K562 (cell line): ENCODE results near the gene RUNDC3A. TPM values are rescaled to one million over a fixed set of nuclear protein-coding genes. Genes with fewer than 3 reads are reported as not detected.

Experiments
- ATAC-seq: fragments of 200-7000 bp; cut with Tn5 transposase; 3 replicates; pipeline ENCODE4 v1.9.1; 2020; ENCODE audit warnings: moderate library complexity
- BruUV-seq: library from RNA; stranded (reverse); fragments of 400-500 nt; replicated peaks from 2 replicates; lab custom pipeline; 2021; lab: Mats Ljungman, UMichigan
- CTCF ChIA-PET: fragments of 300-600 bp; formaldehyde crosslinking; extraction: SDS; loops from one replicate; lab custom pipeline; 2021; ENCODE audit warnings: low intra/inter-chr PET ratio; lab: Yijun Ruan, JAX
- POLR2A ChIA-PET: fragments of 300-600, 350-650 bp; sonication (Branson Sonifier 250); formaldehyde crosslinking; extraction: SDS; loops from one replicate; lab custom pipeline; 2021; ENCODE audit warnings: antibody characterized with exemption, inconsistent platforms; lab: Yijun Ruan, JAX
- DNase-seq, 4 experiments: peaks; one replicate each; pipeline versions ENCODE4 v3.0.0 to v3.0.0-alpha.2; 2011 to 2018; ENCODE audit warnings: low spot score in 3 of 4, mixed read lengths in 3 of 4; ENCODE audit errors: extremely low read depth in 1 of 4
- FAIRE-seq: peaks from 2 replicates; lab custom pipeline; 2011; peaks lifted over from hg19 to GRCh38; lab: Jason Lieb, UNC
- H2AFZ ChIP-seq: 2 replicates; pipeline ENCODE4 v1.6.0; 2011; ENCODE audit warnings: low read depth, low read length, control low read depth, inconsistent platforms
- H3K27ac ChIP-seq: fragments of 200-600 bp; 3 replicates; pipeline ENCODE4 v1.8.0; 2011; ENCODE audit warnings: low read depth, mild to moderate bottlenecking, control low read depth, inconsistent platforms, low read length, moderate library complexity, mixed read lengths; ENCODE audit errors: extremely low read depth
- H3K27me3 ChIP-seq, 2 experiments: fragments of 300-600 bp in 1 of 2; 2 replicates in 1 of 2; 3 replicates in 1 of 2; pipeline versions ENCODE4 v1.6.0 to v1.8.0; 2011; ENCODE audit warnings: inconsistent platforms in 2 of 2, low read length in 2 of 2, mild to moderate bottlenecking in 1 of 2, mixed read lengths in 1 of 2, moderate library complexity in 1 of 2; ENCODE audit not compliant: control insufficient read depth in 2 of 2, insufficient read depth in 2 of 2
- H3K36me3 ChIP-seq: fragments of 300-600 bp; 3 replicates; pipeline ENCODE4 v1.8.0; 2011; ENCODE audit warnings: mild to moderate bottlenecking, low read length, inconsistent platforms; ENCODE audit not compliant: control insufficient read depth, insufficient read depth
- H3K4me1 ChIP-seq, 2 experiments: fragments of 200-600 bp in 1 of 2; replicated peaks in 1 of 2; 2 replicates in 1 of 2; 3 replicates in 1 of 2; pipeline versions ENCODE4 v1.5.1 to v1.8.0; 2011; ENCODE audit warnings: inconsistent platforms in 2 of 2, low read length in 2 of 2, mild to moderate bottlenecking in 1 of 2, mixed read lengths in 1 of 2, moderate library complexity in 1 of 2; ENCODE audit not compliant: control insufficient read depth in 2 of 2, insufficient read depth in 2 of 2
- H3K4me2 ChIP-seq: 2 replicates; pipeline ENCODE4 v1.6.1; 2011; ENCODE audit warnings: low read length, control low read depth, inconsistent platforms, mixed read lengths; ENCODE audit not compliant: insufficient read depth
- H3K4me3 ChIP-seq: fragments of 200-600 bp; sonication (generic), shearing (Covaris generic); 2 replicates; pipeline ENCODE4 v1.5.1; 2016; ENCODE audit warnings: control low read depth, inconsistent platforms
- H3K79me2 ChIP-seq: fragments of 200-600 bp; 3 replicates; pipeline ENCODE4 v1.8.0; 2011; ENCODE audit warnings: low read length, inconsistent platforms; ENCODE audit not compliant: control insufficient read depth, insufficient read depth
- H3K9ac ChIP-seq, 2 experiments: 2 replicates each; pipeline versions ENCODE4 v1.6.0 to v1.6.1; 2011; ENCODE audit warnings: low read depth in 2 of 2, low read length in 2 of 2, control low read depth in 1 of 2, inconsistent platforms in 1 of 2, mild to moderate bottlenecking in 1 of 2, mixed read lengths in 1 of 2; ENCODE audit not compliant: insufficient read depth in 1 of 2
- H3K9me1 ChIP-seq: one replicate; pipeline ENCODE4 v1.6.0; 2011; ENCODE audit warnings: inconsistent platforms, mild to moderate bottlenecking, low read length, moderate library complexity; ENCODE audit not compliant: control insufficient read depth, insufficient read depth
- H3K9me3 ChIP-seq: replicated peaks from 2 replicates; pipeline ENCODE4 v1.5.1; 2011; ENCODE audit warnings: low read depth, low read length, inconsistent platforms; ENCODE audit not compliant: control insufficient read depth, insufficient read depth
- H4K20me1 ChIP-seq: replicated peaks from 2 replicates; pipeline ENCODE4 v1.6.1; 2011; ENCODE audit warnings: low read length, inconsistent platforms, mixed read lengths; ENCODE audit not compliant: control insufficient read depth, insufficient read depth
- CHD2 ChIP-seq: IDR thresholded peaks from 2 replicates; pipeline ENCODE4 v1.6.1; 2011; ENCODE audit warnings: low read depth, low read length
- ID3 ChIP-seq, 2 experiments: fragments of 250-450 bp in 1 of 2; fragments of 450-650 bp in 1 of 2; sonication (Bioruptor Pico) in 1 of 2; IDR thresholded peaks; 2 replicates each; pipeline versions ENCODE4 v1.6.1 to v1.8.0; 2016 to 2021; ENCODE audit warnings: mild to moderate bottlenecking in 2 of 2, moderate library complexity in 2 of 2, missing compliant biosample characterization in 1 of 2, missing genetic modification characterization in 1 of 2
- RBBP5 ChIP-seq: fragments of 200-600 bp; sonication (generic); IDR thresholded peaks from 2 replicates; pipeline ENCODE4 v1.6.1; 2012; ENCODE audit warnings: borderline replicate concordance, mild to moderate bottlenecking, low read length, control low read depth, inconsistent platforms; ENCODE audit not compliant: insufficient read depth, poor library complexity, severe bottlenecking
- RBM39 ChIP-seq: fragments of 200-400 bp; formaldehyde crosslinking; optimal IDR thresholded peaks from 2 replicates; pipeline ENCODE3; 2018; ENCODE audit warnings: low read depth, low read length
- SIN3A ChIP-seq, 2 experiments: fragments of 150-350 bp in 1 of 2; IDR thresholded peaks; 2 replicates each; pipeline ENCODE4 v1.6.1; 2011 to 2016; ENCODE audit warnings: borderline replicate concordance in 2 of 2, low read depth in 2 of 2, low read length in 2 of 2, mild to moderate bottlenecking in 2 of 2, moderate library complexity in 2 of 2; ENCODE audit not compliant: control insufficient read depth in 1 of 2
- TAF1 ChIP-seq: IDR thresholded peaks from 2 replicates; pipeline ENCODE4 v1.6.1; 2011; ENCODE audit warnings: mild to moderate bottlenecking, low read length, moderate library complexity; ENCODE audit not compliant: insufficient read depth, control insufficient read depth, severe bottlenecking; ENCODE audit errors: extremely low read depth
- TAL1 ChIP-seq: fragments of 450-650 bp; IDR thresholded peaks from 2 replicates; pipeline ENCODE4 v1.6.1; 2016; ENCODE audit warnings: mild to moderate bottlenecking
- ZBTB40 ChIP-seq, 2 experiments: fragments of 450-650 bp in 1 of 2; sonication (generic) in 1 of 2; formaldehyde crosslinking in 1 of 2; IDR thresholded peaks; 2 replicates each; pipeline versions ENCODE4 v1.7.1 to v1.9.0; 2016 to 2022; ENCODE audit warnings: inconsistent platforms in 1 of 2, mild to moderate bottlenecking in 1 of 2, missing genetic modification reagents in 1 of 2
- ZBTB7A ChIP-seq: IDR thresholded peaks from 2 replicates; pipeline ENCODE4 v1.6.1; 2011; ENCODE audit warnings: low read depth, mild to moderate bottlenecking, low read length, moderate library complexity, borderline replicate concordance; ENCODE audit not compliant: control insufficient read depth
- ZNF311 ChIP-seq: fragments of 250-450 bp; sonication (Bioruptor Pico); IDR thresholded peaks from 2 replicates; pipeline ENCODE4 v1.4.0; 2020; ENCODE audit warnings: mild to moderate bottlenecking, moderate library complexity
- WGBS: fragments of 100-300 bp; shearing (Covaris generic); methylation state at CpG from one replicate; pipeline ENCODE4 v1.1.6; 2016; ENCODE audit warnings: low coverage, mixed read lengths; ENCODE audit not compliant: insufficient coverage; ENCODE audit errors: missing lambda C conversion rate; 5-methylcytosine and 5-hydroxymethylcytosine counted together
- in situ Hi-C: fragments of 300-500 bp; cut with MboI; formaldehyde crosslinking; loops from 4 replicates; pipeline ENCODE4 v1.15.0; 2018; ENCODE audit warnings: inconsistent platforms, mixed read lengths
- intact Hi-C: fragments of 100-400 bp; cut with micrococcal nuclease; formaldehyde crosslinking; loops from 2 replicates; pipeline ENCODE4 v1.14.2; 2022
- polyA plus RNA-seq, 8 experiments: library from polyadenylated mRNA; depleted of rRNA in 4 of 8; stranded (reverse) in 5 of 8; unstranded in 3 of 8; fragments of >200 nt; fragmentation: Nextera tagmentation in 2 of 8; fragmentation: Illumina TruSeq in 1 of 8; extraction: Ambion mirVana in 2 of 8; extraction: Trizol in 1 of 8; gene quantifications; 2 replicates each; pipeline versions ENCODE4 v1.2.1 to v1.2.3, GENCODE V29; 2011 to 2014; ENCODE audit warnings: inconsistent platforms in 1 of 8, missing spikeins in 1 of 8
- total RNA-seq, 7 experiments: library from RNA; depleted of rRNA in 6 of 7; stranded (reverse); fragments of >200 nt in 6 of 7; fragmentation: Illumina TruSeq in 2 of 7; extraction: Trizol in 2 of 7; gene quantifications; 2 replicates each; pipeline versions ENCODE4 v1.2.1 to v1.2.3, GENCODE V29; 2011 to 2021; ENCODE audit warnings: low replicate concordance in 1 of 7

RUNDC3A gene
- total and polyA plus RNA-seq, 9 of the 15 experiments (the other 6 are each of a cell fraction or from before 2014, with no cell fraction given): not detected

GRCh38 chr17:44362949-44363612, 54.7 kb downstream of the RUNDC3A start:
- ChIA-PET CTCF (no interaction called here), POLR2A (interaction anchor here (0.6 to 1.5 kb wide), 5 partner anchors 17 to 376 kb away, joined by 3 to 4 read pairs (median 3); partner anchors contain the start of gene ITGA2B)
- peak overlapping the region; percentile 91 for H2AFZ ChIP-seq
- H3K9me1 ChIP-seq: no peaks in the 10 kb centered on the region
- H3K79me2 ChIP-seq: no peaks in the 10 kb centered on the region
- peak overlapping the region; percentile 70 to 96; a peak in 3 of 4 replicates for H3K9ac ChIP-seq
- in situ Hi-C loops: no loop called here
- no TSS peak for BruUV-seq
- peaks cover 5 to 28% of the 10 kb centered on the region in 2 experiments; a peak in 4 of 5 replicates for H3K4me1 ChIP-seq
- peak overlapping the region; percentile 70; the same call in 1 of the 2 replicates for H3K4me2 ChIP-seq
- H3K4me3 ChIP-seq: peak overlapping the region; percentile 81
- H3K9me3 ChIP-seq: no peaks in the 10 kb centered on the region
- peak; percentile 69 for ATAC-seq
- H3K27ac ChIP-seq: peak overlapping the region; percentile 60; the same call in 1 of the 3 replicates
- peaks cover 9% of the 10 kb centered on the region for H4K20me1 ChIP-seq
- FAIRE-seq: no peak
- intact Hi-C loops: no loop called here
- no peaks in the 10 kb centered on the region; a peak in 1 of 5 replicates for H3K27me3 ChIP-seq
- WGBS: 2% methylated on average over 31 of the region's 45 CpGs
- peak; percentile 44 to 83 (median 74) for DNase-seq
- no peaks in the 10 kb centered on the region for H3K36me3 ChIP-seq
- TF ChIP-seq ZBTB7A (peak; percentile 54), CHD2 (no peak), ZNF311 (CRISPR knock-in tag) (no peak), ID3 (CRISPR knock-in tag; IDR thresholded peaks at IDR 0.05) (no peak), ID3 (tag; IDR thresholded peaks at IDR 0.05) (no peak), SIN3A (IDR thresholded peaks at IDR 0.05; ENCODE audit: borderline replicate concordance in 2 of 2, control insufficient read depth in 1 of 2, low read depth in 2 of 2, low read length in 2 of 2) (no peak), TAL1 (no peak), ZBTB40 (IDR thresholded peaks at IDR 0.05) (0 out of 2 replicates have a peak, but pooled peaks have one; percentile 39), ZBTB40 (CRISPR knock-in tag; IDR thresholded peaks at IDR 0.05) (no peak), RBBP5 (peak; percentile 62), TAF1 (no peak), RBM39 (no peak)
